ENCODE data around the gene KCNJ6.
"Not testable (repeated sequence)": the region's sequence is repeated elsewhere in the genome, so short reads cannot be mapped to it uniquely, and the experiment has no call there.

The KCNJ6 gene, protein sequence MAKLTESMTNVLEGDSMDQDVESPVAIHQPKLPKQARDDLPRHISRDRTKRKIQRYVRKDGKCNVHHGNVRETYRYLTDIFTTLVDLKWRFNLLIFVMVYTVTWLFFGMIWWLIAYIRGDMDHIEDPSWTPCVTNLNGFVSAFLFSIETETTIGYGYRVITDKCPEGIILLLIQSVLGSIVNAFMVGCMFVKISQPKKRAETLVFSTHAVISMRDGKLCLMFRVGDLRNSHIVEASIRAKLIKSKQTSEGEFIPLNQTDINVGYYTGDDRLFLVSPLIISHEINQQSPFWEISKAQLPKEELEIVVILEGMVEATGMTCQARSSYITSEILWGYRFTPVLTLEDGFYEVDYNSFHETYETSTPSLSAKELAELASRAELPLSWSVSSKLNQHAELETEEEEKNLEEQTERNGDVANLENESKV

DNA sequence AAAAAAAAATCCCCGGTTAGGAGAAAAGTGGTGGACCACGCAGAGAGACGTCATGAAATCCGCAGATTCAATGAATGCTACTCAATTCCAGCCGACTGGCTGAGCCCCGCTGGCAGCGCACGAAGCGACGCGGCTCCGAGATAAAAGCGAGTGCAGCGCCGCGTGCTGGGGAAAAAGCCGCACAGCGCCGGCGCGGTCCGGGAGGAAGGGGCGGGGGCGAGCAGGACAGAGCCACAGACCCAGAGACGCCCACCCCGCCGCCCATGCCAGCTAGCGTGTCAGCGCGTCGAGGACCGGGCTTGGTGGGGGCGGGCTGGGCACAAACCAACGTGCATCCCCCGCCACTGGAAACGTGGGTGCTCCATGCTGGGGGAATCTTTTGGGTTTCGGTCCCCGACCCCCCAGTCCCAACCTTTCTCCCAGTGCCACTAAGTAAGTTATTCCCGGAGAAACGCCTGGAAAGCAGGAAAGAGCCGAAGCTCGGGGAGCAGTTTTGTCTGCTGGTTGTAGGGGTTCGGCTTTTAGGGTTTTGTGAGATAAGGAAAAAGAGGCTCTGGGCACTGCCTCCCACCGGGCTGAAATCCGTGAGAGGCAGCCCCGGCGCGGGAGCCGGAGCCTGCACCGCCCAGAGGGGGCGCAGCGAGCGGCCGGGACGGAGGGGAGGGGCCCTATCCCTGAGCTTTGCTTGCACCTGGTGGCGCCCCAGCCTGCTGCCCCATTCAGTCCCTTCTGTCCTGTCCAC is at the start of gene KCNJ6:
Gene KCNJ6, minus strand, starts transcription at position 148 of the 742 bp plus-strand sequence. CDS start 75,775 bp downstream, outside the sequence.
- DNase-seq, result no peak

DNA sequence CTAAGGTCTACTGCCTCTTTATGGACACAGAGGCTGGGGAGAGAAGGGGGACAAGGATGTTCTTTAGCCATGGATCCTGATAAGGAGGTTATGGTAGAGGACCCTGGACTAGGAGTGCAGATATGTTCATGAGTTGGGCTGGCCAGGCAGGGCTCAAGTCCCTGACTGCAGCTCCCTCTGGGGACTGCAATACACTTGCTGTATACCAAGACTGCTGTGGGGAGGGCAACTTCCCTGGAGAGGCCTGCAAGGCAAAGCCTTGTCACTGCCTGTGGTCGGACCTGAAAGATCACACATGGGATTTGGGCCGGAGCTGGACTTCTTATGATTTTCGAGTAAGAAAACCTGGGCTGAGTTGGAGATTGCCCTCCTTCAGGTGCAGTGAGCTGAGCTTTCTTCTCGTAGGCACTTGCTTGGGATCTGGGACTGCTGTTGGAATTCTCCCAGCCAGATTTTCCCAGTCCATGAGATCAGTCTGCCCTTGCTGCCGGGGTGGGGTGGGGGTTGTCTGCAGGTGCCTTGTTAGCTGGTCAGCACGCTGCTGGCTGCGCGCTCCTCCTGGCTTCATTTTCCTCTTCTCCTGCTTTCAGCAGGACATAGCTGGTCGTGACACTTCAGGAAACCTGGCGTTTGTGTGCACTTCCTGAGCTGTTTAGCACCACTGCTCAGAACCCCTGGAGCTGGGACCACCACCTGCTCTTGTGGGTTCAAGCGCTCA is 49.0 kb upstream of the KCNJ6 start:
- DNase-seq, result no peak

DNA sequence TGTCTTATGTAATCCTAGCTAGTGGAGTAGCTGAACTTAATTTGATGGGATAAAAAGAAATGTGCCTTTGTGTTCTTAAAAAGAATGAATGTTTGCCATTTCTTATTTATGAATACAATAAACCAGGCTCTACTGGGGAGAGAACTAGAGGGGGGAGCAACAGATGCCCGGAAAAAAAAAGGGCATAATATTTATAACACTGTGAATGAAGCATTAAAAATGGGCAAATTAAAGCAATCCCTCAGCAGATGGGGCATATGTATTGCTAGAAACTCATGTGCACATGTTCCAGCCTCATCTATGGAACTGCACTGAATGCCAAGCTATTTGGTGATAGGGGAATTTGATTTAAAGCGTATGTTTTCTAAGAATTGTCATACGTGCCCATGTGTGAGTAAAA is 42.3 kb upstream of the KCNJ6 start:
- no peak for DNase-seq

DNA sequence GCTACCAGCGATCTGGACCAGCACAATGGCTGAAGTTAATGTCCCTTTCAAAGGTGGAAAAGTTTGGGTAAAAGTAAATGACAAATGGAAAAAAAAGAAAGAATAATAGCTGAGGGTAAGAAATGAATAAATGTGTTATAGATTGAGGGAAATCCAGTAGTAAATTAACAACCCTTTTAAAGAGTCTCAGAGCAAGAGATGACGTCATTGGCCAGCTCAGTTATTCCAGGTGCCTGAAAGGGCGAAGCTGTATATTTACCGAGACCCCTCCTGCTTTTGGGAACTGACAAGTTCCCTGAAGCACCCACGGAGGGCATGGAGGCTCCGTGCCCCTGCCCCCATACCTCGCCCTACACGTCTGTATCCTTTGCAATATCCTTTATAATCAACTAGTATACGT is 40.5 kb upstream of the KCNJ6 start:
- DNase-seq, result no peak

DNA sequence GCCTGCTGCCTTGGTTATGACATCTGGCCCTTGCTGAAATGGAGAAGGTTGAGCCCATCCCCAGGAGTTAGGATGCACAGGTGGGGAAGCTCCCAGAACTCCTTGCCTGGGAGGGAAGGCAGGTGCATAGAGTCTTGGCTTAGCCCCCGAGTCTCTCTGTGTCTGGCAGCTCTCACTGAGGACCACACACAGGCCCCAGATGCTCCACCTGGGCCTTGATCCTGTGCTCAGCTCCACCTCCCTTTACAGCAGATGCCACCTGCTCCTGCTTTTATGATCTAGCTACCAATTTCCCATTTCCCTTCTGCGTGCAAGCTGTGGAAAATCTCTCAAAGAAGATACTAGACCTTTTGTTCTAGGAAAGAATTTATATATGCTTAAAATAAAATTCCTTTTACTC is 28.8 kb upstream of the KCNJ6 start:
- no peak for DNase-seq

DNA sequence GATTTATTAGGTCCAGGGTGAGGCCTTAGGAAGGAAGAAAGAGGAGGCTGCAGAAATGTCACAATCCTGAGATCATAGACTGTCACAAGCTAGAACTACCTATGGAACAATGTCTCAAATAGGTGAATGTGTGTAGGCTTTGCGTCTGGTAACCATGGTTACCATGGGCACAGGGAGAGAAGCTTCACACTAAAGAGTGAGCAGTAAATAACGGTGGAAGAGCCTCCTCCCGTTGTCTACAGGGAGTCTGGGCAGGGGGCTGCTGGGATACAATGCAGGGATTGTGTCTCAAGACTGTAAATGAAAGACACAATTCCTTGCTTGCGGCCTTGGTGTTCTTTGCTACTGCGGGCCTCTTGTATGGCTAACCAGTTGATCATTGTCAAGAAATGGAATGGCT is 28.2 kb upstream of the KCNJ6 start:
- DNase-seq, result no peak

DNA sequence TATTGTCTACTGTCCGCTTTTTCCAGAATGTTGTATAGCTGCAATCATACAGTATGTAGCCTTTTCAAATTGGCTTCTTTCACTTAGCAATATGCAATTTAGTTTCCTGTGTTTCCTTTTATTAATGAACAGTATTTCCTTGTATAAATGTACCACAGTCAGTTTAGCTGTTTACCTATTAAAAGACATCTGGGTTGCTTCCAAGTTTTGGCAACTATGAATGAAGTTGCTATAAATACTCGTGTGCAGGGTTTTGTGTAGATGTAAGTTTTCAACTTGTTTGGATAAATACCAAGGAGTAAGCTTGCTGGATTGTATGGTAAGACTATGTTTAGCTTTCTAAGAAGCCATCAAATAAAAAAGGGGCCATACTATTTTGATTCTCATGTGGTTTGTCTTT is 24.4 kb upstream of the KCNJ6 start:
- DNase-seq, result no peak

DNA sequence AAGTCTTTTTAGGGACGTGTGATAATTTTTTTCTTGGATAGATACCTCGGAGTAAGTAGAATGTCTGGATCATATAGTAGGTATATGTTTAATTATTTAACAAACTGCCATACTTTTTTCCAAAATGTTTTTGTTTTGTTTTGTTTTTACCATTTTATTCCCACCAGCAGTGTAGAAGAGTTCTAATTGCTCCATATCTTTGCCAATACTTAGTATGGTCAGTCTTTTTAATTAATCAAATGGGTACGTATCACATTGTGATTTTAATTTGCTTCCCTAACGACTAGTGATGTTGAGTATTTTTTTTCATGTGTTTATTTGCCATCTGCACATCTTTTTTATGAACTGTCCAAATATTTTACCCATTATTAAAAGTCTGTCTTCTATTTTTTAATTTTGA is 23.6 kb upstream of the KCNJ6 start:
- no peak for DNase-seq

DNA sequence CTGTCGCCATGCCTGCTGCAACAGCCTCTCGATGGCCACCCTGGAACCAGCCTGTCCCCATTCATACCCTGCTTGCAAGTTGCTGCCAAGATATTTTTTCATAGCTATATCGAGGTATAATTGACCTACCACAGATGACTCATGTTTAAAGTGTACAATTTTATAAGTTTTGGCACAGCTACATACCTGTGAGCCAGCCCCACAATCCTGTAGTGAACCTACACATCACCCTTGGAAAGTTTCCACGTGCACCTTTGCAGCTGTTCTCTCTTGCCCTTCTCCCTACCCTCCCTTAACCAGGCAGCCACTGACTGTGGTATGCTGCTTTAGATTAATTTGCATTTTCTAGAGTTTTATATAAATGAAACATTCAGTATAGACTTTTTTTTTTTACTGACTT is 23.0 kb upstream of the KCNJ6 start:
- no peak for DNase-seq

DNA sequence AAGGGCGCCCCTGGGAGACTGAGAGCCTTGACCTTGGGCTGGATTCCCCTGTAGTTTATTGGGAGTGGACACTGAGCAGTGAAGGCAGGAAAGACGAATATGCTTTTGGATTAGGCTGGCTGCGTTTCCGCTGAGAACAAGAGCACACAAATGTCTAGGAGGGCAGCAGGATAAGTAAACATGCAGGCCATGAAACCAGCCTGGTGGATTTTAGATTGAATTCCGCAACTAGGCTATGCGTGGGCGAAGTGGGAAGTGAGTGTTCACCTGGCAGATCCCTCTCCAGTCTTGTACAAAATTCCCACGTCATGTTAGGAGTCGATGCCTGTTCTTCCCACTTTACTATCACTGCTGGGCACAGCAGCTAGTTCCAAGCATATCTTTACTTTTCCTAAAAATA is 21.4 kb upstream of the KCNJ6 start:
- no peak for DNase-seq

DNA sequence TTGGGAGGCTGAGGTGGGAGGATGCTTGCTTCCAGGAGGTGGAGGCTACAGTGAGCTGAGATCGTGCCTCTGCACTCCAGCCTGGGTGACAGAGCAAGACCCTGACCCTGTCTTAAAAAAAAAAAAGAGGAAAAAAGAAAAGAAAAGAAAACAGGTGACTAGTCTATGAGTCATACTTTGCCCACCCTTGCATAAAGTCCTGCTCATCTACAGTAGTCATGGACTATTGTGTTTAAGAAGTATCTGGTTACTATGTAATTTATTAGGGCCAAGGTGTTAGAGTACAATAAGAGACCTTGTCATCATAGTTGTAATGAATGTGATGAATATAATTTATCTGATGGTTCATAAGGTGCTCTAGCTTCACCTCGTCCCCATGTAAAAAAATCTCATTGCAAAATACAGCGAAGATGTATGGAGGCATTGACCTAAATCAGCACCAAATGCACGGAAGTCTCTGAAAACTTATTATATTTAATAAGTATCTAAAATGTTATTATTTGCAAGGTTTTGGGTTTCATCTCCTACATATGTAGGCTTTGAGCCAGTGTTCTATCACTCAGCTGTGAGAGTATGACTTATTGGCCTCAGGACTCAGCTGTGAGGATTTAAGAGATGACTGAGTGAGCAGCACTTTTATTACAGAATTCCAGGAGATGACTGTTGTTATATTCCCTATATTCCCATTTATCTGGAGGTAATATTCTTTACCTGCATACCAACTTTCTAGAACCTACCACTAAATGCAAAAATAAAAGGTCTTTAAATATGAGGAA is 19.9 kb upstream of the KCNJ6 start:
- no peak for DNase-seq

DNA sequence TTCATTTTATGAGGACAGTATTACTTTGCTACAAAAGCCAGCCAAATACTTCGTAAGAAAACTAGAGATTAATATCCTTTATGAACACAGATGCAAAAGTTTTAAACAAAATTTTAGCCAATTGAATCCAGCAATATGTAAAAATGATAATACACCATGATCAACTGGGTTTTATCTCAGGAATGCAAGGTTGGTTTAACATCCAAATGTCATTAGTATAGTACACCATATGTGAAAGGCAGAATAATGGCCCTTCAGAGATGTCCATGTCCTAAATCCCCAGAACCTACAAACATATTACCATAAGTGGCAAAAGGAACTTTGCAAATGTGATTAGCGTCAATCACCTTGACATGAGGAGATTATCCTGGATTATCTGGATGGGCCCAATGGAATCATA is 16.7 kb upstream of the KCNJ6 start:
- no peak for DNase-seq

DNA sequence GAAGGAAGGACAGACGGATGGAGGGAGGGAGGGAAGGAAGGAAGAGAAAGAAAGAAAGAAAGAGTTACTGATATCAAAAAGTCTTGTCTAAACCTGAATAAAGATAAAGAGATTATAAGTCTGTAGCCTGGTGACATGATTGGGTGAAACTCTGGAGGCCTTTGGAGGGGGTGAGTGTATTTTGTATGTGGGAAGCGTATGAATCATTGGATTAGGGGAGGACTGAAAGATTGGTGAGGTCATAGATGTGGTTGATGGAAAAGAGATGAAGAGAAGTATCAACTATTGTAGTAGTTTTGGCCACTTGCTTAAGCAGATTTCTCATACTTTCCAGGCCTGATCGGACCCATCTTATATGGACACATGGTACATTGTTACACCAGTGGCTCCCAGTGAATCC is 11.5 kb upstream of the KCNJ6 start:
- DNase-seq, result no peak

DNA sequence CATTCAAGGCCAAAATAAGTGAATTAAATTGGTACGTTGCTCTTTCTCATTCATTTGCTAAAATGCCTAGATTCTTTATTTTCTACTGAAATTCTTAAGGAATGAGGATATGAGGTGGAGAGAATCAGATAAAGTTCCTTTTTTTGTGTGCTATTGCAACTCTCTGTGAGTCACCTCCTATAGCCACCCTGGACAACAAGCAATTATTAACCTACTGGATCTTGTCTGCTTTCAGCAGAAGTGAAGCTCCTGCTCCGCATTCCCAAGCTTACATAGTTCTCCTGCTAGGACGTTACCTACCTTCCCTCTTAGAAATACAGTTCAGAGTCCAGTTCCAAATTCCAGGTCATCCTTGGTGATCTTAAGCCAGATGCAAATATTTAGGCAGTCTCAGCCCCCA is 4.8 kb upstream of the KCNJ6 start:
- no peak for DNase-seq

DNA sequence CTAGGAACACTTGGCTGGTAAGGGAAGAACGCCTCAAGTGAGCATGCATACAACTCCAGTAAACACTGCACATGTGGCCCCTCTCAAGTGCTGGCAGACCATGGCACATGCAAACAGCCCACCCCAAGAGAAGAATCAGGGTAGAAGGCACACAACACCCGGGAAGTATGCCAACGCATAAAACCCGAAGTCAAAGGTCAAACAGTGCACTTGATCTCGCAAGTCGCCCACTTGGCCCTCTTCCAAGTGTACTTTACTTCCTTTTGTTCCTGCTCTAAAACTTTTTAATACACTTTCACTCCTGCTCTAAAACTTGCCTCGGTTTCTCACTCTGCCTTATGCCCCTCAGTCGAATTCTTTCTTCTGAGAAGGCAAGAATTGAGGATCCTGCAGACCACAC is 4.0 kb upstream of the KCNJ6 start:
- not testable (repeated sequence) for DNase-seq

DNA sequence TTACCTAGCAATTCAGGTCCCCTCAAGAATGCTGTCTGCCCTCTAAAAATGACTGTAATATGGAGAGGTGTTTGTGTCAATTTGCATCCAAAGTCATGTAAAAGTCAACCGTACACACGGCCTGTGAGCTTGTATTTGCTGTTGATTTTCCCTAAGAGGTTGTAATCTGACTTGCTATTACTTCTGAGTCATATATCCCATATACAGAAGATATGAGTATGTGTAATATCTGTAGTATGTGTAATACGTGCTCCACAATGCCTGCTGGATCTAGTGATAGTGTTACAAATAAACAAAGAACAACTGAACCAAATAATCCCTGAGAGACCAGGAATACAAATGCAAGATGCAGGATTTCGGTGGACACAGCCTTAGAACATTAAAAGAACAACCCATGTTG is 1.4 kb upstream of the KCNJ6 start:
- DNase-seq, result no peak

DNA sequence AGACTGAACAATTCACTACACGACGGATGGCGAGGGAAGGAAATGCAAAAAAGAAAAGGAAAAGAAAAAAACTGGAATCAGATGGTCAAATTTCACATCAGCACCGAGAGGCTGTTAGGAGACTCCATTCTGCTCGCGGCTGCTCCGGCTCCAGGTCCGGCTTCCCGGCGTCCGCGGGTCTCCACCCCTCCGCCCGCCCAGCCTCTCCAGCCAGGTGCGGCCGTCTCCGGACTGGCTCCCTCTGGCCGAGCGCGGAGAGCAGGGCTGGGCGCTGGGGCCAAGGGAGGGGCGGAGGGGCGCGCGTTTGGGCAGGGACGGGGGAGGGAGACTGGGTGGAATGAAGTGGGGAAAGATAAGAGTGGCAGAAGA is 332 bp downstream of the KCNJ6 start:
- DNase-seq, result no peak

DNA sequence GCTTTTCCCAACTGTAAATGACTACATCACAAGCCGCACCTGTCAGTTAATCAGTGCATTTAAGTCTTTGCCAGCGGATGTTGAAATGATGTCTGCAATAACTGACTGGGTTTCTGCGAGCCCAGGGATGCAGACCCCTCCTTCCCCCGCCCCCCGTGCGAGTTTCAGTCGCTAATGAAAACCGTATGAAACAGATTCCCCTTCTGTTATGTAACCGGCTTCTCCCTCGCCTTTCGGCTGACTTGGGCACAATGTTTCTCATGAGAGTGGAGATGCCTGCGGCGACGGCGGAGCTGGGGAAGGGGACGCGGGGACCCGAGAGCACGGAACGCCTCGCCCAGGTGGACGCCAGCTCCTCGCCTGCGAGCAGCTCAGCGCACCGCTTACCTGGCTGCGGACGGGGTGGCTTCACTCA is 753 bp downstream of the KCNJ6 start:
- no peak for DNase-seq

DNA sequence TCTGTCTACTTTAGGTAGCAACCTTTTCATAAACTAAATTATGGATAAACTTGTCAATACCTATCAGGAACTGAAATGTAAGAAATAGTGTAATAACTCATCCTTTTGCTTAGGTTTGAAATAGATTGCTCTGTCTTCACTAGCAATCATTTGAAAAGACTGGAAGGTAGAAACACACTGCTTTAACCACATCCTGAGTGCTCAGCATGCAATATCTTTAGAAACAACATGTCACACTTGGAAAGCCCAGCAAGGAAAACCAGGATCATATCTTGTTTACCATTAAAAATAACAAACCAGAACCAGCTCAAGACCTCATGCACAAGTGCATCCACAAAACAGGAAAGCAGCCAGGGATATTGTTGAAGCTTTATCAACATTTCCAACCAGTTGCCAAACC is 3.6 kb downstream of the KCNJ6 start:
- DNase-seq, result no peak

DNA sequence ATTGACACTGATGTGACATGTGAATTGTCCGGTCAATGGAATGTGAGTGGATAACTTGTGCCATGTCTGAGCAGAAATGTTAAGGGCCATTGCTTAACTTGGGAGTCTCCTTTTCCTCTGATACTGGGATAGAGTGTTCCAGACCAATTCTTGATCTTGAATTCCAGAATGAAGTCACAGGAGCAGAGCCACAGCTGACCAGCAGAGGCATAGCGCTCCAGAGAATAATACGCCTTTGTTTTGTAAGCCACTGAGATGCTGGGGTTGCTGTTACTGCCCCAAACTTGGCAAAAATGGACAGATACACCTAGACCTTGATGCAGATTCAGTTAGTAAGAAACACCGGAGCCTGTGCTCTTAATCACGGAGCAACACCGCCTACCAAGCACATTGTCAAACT is 6.3 kb downstream of the KCNJ6 start:
- no peak for DNase-seq

DNA sequence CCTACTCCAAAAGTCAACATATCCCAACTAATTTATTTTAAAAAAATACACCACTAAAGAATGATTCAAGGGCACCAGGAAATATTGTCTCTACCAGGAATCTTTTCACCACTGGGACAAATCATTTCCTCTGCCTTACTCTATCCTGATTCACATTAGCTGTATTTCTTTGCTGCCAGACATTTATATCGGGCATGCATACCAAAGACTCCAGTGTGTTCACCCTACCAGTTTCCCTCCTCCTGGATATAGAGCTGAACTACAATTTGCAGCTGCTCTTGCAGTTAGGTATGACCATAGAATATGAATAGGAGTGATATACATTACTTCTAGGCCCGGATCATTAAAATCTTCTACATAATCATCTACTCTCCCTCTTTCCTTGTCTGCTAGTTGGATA is 7.6 kb downstream of the KCNJ6 start:
- no peak for DNase-seq

DNA sequence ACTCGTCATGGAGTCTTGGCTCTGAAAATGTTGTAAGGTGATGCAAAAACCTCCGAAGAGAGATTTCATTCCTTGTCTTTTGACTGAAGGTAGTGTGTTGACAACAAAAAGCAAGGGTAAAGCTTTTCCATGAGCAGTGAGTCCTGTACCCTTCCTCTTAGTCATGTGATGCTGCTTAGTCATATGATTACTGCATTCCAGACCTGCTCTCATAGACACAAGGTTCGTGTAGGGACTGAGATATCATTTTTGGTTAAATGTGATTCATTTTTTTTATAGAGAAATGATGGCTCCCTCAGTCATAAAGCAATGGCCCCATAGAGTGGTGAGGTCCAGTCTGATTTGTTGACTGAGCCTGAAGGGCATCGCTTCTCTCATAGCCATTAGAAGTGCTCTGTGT is 9.2 kb downstream of the KCNJ6 start:
- DNase-seq, result no peak

DNA sequence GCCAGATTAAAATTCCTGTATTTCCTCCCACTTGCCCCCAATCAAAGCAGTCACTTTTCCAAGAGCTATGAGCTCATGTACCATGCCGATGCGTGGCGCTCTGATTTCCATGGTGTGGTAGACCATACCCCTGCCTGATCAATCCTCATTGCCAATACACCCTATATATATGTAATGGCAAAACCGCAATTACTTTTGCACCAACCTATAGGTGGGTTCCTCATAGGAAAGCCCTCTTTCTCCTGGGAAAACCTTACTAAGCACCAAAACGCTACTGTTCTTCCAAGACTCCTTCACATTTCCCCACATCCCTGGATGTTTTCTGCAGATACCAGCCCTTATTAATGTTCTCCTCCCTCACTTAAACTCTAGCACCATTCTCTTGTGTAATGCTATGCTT is 11.0 kb downstream of the KCNJ6 start:
- no peak for DNase-seq

Measured in T1000 (cell line).